GM18907 (cell line): ENCODE data around the gene LMAN2L.

ENCODE experiments used
- ATAC-seq: cut with Tn5 transposase; IDR thresholded peaks from one replicate; pipeline ENCODE4 v1.9.1; 2021; ENCODE audit warnings: mild to moderate bottlenecking, moderate library complexity; ENCODE audit not compliant: unreplicated experiment

LMAN2L gene, protein sequence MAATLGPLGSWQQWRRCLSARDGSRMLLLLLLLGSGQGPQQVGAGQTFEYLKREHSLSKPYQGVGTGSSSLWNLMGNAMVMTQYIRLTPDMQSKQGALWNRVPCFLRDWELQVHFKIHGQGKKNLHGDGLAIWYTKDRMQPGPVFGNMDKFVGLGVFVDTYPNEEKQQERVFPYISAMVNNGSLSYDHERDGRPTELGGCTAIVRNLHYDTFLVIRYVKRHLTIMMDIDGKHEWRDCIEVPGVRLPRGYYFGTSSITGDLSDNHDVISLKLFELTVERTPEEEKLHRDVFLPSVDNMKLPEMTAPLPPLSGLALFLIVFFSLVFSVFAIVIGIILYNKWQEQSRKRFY

GRCh38 chr2:96739633-96740428 is at the start of gene LMAN2L:
Gene LMAN2L (minus strand): TSS chr2:96740064. CDS start chr2:96740040, 24 bp downstream.
- peak; percentile 97 for ATAC-seq

DNA sequence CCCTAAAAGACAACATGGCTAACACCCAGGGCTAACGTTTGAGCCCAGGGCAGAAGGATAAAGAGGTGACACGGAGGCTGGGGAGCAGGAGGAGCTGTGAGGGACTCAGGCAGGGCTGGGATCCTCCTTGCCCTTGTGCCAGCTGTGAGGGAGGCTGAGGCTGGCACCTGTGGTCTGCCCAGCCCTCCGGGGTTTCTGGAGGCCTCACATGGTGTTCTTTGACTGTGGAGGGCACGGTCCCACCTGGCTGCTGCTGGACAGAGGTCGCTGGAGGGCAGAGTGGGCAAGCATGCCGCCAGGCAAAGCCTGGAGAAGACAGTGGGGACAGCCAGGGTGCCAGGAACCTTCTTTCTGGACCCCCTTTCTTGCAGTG is 49.4 kb upstream of the LMAN2L start:
- no peak for ATAC-seq

DNA sequence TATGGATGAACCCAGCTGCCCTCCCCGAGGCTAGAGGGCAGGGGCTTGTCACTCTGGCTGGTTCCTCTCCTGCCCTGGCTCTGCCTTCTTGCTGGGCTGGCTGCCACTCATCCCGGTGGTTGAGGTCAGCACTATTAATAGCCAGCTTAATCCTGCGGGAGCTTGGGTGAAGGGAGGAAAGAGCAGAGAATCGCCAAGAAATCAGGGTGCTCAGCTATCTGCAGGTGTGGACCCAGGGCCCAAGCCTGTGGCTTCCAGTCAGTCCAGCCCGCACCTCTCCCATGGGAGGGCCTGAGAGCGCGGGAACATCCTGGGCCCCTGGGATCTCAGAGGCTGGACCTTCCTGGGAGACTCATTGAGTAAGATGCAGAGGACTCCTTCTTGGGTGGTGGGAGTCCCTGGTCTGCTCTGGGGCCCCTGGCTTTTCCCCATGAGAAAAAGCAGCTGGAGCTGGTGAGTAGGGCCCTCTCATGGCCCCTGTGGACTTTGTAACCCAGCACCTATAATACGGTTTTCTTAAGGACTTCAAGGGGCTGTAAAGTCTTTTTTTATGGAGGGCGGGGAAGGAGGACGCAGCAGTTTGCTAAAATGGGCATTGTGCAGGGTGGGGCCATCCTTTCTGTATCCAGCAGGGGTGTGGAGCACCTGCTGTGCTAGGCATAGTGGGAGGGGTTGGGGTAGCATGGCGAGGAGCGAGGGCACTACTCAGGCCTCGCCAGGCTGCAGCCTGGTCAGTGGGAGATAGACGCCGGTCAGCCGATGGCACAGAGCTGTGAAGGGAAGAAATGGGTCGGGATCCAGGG is 48.8 kb upstream of the LMAN2L start:
- ATAC-seq = no peak

DNA sequence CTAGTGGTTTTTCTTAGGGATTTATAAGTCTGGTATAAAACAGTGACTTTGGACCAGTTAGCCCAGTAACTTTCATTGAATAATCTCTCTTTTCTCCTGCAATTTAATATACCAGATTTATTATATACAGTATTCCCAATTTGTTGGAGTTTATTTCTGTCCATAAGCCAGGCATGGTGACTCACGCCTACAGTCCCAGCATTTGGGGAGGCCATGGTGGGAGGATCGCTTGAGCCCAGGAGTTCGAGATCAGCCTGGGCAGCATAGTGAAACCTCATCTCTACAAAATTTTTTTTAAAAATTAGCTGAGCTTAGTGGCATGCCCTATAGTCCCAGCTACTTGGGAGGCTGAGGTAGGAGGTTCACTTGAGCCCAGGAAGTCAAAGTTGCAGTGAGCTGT is 47.5 kb upstream of the LMAN2L start:
- ATAC-seq = no peak

- no peak for ATAC-seq
These were observed 43.5 kb upstream of the LMAN2L start for GRCh38 chr2:96783388-96783787.

DNA sequence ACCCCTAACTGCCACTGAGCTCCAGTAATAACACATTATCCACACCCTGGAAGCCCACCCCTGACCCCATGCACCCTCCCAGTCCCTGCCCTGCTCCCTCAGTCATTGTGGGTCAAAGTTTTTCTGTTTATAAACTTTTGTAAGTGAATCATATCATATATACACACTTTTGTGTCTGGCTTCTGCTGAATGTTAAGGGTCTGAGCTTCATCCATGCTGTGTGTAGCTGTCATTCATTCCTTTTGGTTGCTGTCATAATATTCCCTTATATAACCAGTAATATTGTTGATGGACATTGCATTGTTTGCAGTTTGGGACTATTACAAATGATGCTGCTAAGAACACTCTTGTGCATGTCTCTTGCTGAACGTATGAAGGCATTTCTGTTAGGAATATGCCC is 35.3 kb upstream of the LMAN2L start:
- ATAC-seq = no peak

GRCh38 chr2:96773922-96774321 is 34.1 kb upstream of the LMAN2L start:
- ATAC-seq = no peak

GRCh38 chr2:96772903-96773671 is 33.2 kb upstream of the LMAN2L start:
- no peak for ATAC-seq

- ATAC-seq = no peak
These were observed 32.1 kb upstream of the LMAN2L start for GRCh38 chr2:96771796-96772618.

GRCh38 chr2:96770442-96771202 is 30.8 kb upstream of the LMAN2L start:
- no peak for ATAC-seq

GRCh38 chr2:96769814-96770213 is 29.9 kb upstream of the LMAN2L start:
- ATAC-seq = no peak

DNA sequence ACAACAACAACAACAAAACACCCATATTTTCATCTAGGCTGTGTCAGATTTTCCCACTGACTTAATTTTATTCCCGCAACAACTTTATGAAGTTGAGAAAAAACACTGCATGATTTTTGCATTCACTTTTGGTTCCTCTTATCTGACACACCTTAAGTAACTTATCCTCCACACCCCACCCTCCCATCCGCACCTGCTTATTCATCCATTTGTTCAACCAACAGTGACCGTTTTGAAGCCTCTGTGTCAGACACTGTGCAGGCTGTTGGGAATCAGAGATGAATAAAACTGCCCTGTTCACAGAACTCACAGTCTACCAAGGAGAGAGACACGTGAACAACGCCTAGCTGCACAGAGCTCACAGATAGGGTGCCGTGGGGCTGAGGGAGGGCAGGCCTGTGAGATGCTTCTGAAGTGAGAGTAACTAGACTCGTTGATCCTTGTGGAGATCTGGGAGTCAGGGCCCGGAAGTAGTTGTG is 28.3 kb upstream of the LMAN2L start:
- peak; percentile 30 for ATAC-seq

- no peak for ATAC-seq
These were observed 27.4 kb upstream of the LMAN2L start for GRCh38 chr2:96767135-96767871.

DNA sequence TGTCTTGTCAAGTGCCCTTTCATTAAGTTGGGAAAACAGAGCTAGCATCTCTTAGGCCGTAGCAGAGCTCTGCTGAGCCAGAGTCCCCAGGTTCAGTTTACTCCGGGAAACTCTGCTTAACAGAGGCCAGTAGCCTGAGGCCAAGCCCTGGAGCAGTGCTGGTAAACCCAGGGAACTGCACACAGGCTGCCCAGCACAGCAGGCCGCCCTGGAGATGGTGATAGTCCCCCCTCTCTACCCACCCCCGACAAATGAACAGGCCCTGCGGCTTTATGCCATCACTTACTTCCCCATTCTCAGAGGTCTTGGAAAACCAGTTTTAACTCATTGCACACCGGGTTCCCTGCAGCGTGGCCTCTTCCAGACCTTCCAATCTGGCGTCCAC is 24.4 kb upstream of the LMAN2L start:
- ATAC-seq = no peak

GRCh38 chr2:96763511-96764252 is 23.8 kb upstream of the LMAN2L start:
- no peak for ATAC-seq

DNA sequence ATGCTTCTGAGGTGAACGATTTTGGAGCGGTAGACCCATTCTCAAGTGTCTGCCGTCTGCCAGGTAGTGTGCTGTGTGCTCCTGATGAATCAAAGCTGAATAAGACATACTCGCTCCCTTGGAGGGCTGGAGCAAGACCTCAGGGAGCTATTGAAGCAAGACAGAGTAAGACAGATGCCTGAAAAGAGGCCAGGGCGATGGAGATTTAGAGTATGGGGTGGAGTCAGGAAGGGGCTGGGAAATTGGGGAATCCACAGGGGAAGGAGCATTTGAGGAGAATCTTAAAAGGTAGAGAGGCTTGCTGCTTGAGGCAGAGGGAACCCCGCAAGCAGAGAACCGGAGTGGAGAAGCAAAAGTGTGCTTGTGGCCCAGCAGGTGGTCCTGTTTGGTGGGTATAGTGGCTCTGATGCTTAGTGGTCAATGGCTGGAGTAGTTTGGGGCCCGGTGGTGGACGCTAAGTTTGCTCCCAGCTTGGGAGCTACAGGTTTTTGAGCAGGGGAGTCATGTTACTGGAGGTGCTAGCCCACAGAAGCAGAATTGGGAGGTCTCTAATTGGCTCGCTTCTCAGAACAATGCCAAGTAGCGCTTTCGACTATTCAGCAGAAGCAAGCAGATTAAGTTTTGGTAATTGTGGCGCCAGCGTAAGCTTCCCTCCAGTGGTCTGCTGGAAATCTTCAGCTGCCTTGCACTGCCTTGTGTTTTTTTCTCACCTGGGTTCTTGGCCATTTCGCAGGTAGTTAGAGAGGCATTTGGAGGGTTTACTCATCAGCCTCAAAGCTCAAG is 22.9 kb upstream of the LMAN2L start:
- ATAC-seq = no peak
